GM18907 (cell line): ENCODE measurements around the gene CGNL1.

Experiments
- ATAC-seq: cut with Tn5 transposase; IDR thresholded peaks from one replicate; pipeline ENCODE4 v1.9.1; 2021; ENCODE audit warnings: mild to moderate bottlenecking, moderate library complexity; ENCODE audit not compliant: unreplicated experiment

Gene CGNL1

GRCh38 chr15:57589754-57590153 lies 213.4 kb downstream of the CGNL1 start:
- ATAC-seq: no peak

DNA sequence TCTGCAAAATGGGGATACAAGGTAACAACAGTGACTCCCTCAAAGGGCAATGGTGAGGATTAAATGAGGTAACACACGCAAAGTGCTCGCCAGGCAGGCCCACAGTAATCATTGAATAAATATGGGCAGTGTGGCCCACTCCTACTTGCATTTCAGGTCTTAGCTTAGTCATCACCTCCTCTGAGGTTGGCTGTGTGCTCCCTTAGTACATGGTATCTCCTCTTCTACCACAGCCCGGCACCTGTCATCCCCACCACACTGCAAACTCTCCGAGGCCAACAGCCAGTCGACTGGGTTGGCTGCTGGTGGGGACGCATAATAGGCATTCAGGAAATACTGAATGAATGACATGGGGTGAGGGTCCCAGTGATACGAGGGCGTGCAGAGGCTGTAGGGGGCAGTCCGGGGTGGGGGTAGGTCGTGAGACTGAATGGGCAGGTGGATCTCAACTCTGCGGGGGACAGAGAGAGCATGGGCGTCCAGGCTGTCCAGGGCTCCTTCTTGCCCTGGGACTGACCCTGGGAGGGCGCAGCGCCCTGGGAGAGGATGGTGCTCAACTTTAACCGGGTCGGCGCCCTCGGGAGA lies 215.0 kb downstream of the CGNL1 start:
- no peak for ATAC-seq

DNA sequence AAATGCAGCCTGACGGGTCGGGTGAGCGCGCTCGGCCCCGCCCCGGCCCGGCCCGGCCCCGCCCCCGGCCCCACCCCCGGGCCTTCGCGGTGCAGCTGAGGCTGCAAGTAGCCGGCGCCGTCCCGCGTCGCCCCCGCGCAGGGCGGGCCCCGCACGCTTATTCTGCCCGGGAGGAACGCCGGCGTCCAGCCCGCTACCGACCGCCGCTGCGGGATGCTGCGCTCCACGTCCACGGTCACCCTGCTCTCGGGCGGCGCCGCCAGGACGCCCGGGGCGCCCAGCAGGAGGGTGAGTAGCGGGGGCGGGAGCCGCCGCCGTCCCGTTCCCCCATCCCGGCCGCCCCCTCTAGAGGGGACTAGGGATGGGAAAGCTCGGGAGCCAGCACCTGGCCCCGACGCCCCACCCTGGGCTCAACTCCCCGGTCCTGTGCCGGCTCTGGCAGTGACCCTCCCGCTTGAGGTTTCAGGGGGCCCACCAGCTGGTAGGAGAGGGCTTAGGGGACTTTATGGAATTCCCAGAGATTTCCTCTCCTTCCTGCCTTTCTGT lies 215.6 kb downstream of the CGNL1 start, which contains the start of gene MYZAP:
Gene MYZAP (plus strand): TSS at position 83 of the 546 bp plus-strand sequence. CDS start 131 bp downstream, at position 214.
- ATAC-seq: no peak

DNA sequence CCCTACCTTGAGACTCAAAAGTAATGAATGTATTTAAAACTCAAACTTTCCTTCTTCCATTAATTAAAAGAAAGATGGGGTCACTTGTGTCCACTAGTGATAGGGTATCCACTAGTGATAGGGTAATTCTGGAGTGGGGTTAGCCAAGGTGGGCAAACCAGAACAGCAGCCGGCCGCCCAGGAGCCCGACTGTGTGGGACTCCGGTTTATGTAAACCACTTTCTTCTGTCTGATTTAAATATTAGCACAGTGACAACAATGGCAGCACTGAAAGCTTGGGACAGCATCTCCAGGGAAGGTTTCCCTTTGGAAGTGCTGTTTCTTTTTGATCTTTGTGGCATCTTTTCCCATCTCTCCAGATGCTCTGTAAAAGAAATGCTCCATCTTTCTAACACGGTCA lies 216.1 kb downstream of the CGNL1 start:
- no peak for ATAC-seq

DNA sequence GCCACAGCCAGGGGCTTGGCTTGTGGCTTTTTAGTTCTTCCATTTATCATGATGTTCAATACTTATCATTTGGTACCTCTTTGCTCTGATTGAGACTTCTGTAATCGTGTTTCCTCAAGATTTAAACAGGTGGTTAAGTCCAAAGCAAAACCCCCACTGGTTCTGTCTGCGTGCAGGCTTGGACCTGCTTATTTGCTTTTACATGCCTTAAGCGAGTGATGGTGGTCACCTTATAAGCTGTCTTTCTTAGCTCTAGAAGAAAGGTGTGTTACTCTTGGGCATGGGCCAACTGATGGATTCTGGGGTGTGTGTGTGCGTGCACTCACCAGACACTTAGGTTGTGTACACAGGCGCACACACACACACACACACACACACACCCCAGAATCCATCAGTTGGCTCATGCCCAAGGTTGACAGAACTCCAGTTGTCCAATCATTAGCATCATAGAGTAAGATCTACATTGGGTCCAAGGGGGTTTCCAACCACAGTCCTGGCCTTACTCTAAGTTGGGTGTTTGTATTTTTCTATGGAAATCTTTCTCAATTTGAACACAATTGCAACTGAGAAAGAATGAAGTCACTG lies 216.6 kb downstream of the CGNL1 start:
- ATAC-seq: no peak

- no peak for ATAC-seq
Measured at GRCh38 chr15:57594479-57594878, 218.2 kb downstream of the CGNL1 start.

- ATAC-seq: no peak
Measured at GRCh38 chr15:57595011-57595866, 218.9 kb downstream of the CGNL1 start.

GRCh38 chr15:57596301-57596855 lies 220.1 kb downstream of the CGNL1 start:
- no peak for ATAC-seq

GRCh38 chr15:57596978-57597377 lies 220.7 kb downstream of the CGNL1 start:
- ATAC-seq: no peak

DNA sequence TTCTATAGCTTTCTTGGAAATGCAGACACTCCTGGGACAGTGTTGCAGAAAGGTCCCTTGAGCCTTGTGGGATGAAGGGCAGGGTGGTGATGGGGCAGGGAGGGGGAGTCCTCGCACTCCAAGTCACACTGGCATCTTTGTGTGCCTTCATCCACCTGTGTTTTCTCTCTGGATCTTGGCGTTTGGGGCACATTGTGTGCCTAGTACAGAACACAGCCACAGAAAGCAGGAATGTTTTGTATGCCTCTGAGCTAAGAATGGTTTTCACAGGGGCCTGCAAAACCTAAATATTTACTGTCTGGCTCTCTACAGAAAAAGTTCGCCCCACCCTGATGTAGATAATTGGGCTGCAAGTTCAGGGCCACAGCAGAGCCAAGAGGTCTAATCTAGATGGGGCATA lies 221.1 kb downstream of the CGNL1 start:
- no peak for ATAC-seq

DNA sequence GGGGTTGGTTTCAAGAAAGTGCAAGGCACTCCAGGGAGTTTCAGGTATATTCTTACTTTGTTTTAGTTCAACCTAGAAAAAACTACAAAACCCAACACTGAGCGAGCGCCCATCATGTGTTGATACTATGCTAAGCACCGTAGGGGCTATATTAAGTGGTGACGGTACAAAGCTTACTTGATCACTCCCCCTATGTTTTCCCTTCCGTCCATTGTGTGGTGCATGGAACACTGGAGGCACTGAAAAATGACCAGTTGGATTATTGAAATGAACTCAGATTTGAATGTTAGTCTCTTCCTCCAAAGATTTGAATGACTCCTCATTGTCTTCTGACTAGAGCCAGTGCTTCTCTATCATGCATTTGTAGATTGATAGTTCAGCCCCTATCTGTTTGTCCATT lies 222.0 kb downstream of the CGNL1 start:
- no peak for ATAC-seq

GRCh38 chr15:57599296-57599810 lies 223.0 kb downstream of the CGNL1 start:
- no peak for ATAC-seq

DNA sequence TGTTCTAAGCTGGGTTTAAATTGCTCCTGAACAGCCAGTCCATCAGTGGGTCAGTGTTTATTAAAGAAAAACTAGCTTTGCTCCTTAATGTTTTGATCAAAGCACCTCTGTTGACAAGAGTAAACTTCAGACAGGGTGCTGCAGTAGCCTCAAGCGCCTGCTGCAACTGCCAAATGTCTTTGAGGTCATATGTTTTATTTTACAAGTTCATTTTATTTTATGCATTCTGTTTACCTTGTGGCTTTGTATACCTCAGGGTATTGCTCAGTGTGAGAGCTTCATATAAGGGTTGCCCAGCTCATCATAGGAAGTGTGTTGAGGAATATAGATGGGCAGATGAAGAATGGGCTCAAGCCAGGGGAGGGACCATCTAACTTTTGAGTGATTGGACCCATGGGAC lies 223.9 kb downstream of the CGNL1 start:
- no peak for ATAC-seq
